GM19468 (cell line): ENCODE results near the gene IER3.

ENCODE experiments used
- ATAC-seq: cut with Tn5 transposase; IDR thresholded peaks from one replicate; pipeline ENCODE4 v1.9.1; 2021; ENCODE audit warnings: mild to moderate bottlenecking, moderate library complexity, moderate number of reproducible peaks; ENCODE audit not compliant: unreplicated experiment; ENCODE audit errors: extremely low read depth

IER3 gene, protein sequence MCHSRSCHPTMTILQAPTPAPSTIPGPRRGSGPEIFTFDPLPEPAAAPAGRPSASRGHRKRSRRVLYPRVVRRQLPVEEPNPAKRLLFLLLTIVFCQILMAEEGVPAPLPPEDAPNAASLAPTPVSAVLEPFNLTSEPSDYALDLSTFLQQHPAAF

DNA sequence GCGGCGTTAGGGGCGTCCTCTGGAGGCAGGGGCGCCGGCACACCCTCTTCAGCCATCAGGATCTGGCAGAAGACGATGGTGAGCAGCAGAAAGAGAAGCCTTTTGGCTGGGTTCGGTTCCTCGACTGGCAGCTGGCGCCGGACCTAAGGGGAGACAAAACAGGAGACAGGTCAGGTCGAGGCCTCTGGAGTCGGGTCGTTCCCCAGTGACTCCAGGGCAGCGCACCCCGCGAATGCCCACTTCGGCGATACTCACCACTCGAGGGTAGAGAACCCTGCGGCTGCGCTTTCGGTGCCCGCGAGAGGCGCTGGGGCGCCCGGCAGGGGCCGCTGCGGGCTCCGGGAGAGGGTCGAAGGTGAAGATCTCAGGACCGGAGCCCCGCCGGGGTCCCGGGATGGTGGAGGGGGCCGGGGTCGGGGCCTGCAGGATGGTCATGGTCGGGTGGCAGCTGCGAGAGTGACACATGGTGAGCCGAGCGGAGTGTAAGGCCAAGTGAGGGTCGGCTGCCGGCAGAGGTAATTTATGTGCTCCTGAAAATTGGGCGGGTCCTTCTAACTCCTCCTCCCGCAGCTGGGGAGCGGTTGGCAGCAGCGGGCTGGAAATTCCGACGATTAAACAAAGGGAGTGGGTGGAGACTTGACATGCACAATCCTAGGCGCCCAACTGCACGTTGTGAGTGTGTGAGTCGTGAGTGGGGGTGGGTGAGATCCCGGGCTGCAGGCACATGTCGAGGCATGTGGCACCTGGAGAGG lies at the start of gene IER3:
TSS of gene IER3 (minus strand) at position 494 of the 752 bp plus-strand sequence. CDS start at position 465, 29 bp downstream.
- no peak for ATAC-seq

DNA sequence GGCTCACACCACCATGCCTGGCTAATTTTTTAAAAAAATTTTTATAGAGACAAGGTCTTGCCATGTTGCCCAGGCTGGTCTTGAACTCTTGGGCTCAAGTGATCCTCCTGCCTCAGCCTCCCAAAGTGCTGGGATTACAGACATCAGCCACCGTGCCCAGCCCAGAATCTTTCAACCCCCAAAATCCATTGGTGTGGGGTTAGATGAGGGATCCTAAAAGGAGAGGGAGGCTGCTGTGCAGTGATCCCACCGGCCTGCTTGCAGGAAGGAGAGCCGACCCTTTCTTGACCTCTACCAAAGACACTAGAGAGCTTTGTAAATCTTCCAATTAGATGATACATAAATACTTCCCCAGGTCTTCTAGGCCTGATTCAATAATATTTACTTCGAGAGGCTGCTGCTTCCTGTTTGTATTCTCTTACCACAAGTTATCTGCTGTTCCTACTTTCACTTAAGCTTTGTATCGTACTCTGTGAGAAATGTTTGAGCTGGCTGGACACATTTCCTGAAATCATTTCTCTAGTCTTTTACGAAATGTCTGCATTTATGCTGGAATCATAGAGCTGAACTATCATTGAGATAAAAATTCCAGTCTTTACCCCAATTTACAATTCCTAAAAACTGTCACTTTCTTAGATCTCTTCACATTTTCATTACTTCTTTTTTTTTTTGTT lies 49.3 kb upstream of the IER3 start:
- ATAC-seq, result peak; percentile 56

DNA sequence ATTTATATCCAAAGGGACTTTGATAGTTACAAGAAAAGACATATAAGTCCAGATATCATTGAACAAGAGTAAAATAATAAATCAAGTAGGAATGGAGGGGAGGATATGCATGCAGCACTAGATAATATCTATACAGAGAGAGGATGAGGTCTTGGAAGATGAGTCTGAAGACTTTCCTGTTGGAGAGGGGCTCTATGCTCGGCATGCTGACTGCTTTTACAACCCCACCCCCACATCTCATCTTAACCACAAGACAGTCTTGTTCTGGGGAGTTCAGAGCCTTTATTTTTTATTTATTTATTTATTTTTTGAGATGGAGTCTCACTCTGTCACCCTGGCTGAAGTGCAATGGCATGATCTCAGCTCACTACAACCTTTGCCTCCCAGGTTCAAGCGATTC lies 48.4 kb upstream of the IER3 start:
- ATAC-seq, result no peak

DNA sequence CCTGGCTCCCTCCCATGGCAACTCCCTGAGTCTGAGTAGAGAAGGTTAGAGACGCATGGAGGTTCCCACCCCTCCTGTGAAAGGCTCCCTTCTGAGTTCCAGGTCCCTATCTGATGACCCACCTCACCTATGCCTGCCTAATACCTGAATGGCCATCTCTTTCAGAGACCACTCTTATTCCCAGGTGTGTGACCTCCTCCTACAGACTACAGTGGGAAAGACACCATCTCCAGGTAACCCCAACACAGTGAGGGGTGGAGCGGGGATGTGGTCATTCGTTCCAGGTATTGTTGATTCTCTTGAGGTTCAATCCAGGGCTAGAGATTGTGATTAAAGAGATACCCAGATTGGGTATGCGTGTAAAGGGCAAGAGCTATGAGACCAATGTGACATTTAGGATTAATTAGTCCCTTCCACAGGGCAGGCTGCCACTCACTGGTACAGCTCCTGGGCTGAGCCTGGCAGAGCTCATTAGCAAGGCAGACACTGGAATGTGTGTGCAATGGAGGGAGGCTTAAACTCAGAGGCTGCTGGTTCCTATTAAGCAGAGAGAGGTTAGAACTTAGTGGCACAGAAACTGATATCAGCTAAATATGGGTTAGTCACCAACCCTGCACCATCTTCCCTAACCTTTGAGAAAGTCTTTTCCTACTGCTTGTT lies 46.5 kb upstream of the IER3 start:
- ATAC-seq, result no peak

DNA sequence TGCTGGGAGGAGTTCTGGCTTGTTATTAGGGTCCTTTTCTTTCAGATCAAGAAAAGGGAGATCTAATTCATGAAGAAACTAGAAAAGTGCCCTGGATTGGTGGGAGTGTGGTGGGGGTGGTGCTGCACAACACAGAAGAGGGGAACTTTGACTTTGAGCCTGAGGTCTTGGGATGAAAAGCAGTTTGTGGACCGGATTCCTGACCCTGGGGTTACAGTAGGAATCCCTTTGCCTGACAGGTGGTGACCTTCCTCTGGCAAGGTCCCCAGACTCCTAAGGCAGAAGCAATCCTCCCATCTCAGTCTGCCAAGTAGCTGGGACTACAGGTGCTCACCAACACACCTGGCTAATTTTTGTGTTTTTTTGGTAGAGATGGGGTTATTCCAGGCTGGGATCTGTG lies 45.3 kb upstream of the IER3 start:
- ATAC-seq, result no peak

DNA sequence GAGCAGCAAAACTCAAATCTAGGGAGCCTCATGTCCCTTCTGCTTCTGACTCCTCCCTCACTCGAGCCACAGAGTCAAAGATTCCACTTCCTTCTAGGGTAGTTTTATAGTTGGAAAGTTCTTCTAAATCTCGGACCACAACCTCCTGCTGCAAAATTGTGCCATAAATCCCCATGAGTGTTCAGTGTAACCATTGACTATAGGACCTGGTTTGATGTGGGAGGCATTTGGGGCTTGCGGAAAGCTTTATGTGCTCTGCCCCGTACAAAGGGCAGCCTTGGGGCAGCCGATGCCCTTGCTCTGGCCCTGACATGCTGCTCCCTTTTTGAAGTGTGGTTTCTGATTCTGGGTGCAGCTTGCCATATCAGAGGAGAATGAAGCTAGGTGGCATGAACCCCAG lies 43.6 kb upstream of the IER3 start:
- no peak for ATAC-seq

DNA sequence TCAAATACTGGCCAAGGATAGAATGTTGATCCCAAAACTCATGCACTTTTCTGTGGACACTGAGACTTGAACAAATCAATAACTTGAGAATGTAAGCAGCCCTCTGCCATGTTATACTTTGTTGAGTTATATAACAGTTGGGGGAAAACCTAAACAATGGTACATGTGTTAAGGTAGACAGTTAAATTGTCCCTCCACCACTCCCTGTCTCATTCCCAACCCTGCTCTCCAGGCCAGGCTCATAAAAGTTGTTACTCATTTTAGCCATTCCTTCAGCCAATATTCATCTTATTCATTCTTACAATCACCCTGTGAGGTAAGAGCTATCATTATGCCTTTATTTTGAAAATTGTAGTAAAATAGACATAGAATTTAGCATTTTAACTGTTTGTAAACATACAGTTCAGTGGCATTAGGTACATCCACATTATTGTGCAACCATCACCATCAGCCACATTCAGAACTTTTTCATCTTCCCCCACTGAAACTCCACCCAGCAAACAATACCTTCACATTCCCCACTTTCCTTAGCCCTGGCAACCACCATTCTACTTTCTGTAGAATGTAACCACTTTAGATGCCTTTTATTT lies 38.2 kb upstream of the IER3 start:
- ATAC-seq, result no peak

DNA sequence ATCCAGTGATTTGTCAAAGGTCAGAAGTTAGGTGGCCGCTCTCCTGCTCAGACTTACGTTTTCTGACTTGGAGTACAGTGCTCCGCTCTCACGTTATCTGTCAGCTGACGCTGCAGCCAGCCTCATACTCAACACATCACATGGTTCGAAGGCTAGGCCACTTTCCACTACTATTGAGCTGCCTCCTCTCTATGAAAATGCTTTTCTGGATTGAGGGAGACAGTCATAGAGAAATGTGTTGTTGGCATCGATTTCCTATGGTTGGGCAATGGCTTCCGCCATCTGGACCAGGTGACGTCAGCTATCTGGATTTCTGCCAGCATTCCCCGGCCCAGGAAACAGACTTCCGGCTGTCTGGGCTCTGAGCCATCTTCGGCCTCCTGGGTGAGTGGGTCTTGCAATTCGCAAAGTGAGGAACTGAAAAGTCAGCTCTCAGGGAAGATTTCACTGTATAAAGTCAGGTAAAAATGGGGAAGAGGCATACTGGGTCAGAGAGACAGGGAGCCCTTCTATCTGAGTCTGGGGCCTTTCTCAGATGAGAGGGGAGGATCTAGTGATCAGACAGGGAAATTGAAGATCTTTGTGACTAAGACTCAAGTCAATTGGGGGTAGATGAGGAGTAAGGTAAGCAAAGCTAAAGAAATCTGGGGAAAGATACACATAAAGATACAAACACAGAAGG lies 37.5 kb upstream of the IER3 start:
- ATAC-seq, result no peak

DNA sequence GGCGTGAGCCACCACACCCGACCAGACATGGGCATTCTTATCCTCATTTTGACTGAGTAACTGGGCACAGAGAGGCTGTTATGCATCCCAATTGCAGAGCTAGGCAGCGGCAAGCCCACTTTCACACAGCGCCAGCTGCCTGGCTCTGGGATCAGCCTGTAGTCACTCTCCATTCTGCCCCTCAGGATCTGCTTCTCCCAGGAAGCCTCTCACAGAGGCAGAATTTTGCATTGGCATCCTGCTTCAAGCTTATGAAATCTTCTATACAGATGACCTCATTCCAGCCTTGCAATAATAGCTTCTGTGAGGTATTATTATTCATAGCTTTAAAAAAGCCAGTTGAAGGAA lies 37.0 kb upstream of the IER3 start:
- ATAC-seq, result no peak

DNA sequence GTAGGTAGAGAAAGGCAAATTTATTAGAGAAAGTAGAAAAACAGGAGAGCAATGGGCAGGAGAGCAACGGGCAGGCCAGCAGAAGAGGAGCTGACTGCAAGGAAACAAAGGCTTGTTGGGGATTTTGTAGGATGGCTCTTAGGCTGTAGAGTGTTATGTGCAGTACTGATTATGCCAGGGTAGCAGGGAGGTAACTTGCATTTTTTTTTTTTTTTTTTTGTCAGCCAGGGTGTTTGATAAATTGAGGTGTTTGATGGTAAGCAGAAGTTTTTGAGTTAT lies 36.2 kb upstream of the IER3 start:
- no peak for ATAC-seq

DNA sequence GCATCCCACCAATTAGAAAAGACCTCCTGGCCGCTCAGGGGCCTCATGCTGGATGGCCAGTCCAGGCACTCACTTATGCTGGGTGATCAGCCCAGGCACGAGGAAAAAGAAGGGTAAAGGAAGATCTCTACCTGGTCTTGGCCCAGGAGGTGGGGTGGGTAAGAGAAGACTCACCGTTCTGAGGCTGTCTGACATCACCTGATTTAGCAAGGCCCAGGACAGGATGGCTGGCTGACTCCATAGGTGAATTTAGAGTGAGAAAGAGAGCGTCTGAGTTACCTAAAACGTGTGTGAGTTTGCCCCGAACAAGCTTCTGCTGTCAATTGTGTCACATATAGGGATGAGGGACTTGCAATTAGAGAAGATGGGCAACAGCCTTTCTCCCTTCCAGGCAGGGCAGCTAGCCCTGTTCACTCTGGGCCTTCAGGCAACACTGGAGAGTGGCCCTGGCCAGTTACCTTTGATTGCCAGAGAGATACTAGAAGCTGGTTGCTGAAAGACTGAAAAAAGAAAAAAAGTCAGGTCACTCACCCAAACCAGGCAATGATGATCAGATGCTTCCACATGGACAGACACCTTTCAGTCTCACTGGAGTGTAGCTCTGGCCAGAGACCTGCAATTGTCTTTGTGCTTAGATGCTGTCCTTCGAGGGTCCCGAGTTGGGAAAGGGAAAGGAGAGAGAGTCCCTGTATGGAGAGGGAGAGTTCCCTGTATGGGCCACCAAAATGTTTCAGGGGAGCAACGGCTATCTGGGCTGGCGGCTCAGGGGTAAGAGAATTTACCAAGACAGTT lies 35.7 kb upstream of the IER3 start:
- ATAC-seq, result no peak

DNA sequence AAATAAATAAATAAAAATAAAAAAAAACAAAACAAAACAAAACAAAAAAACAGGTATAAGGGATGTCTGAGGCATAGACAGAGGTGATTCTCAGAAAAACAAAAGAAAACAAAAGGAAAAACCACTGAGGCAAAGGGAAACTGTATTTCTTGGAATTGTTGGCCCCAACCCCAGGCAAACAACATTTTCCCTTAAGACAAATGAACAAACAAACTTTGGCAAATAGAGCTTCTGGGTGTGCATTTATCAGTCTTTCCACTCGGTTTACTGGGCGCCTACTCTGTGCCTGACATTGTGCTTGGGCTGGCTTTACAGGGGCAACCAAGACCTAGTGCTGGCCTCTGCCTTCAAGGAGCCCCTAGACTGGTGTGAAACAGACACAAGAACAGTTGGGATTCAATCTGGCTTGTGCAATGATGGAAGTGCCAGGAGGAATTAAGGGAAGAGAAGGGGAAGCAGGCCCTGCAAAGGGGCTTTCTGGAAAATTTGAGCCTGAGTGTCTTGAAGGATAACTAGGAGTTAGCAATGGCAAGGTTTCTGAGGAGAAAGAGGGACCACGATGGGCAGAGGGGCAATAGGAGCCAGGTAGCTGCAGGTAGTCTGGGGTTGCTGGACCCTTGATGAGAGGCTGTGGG lies 33.8 kb upstream of the IER3 start:
- no peak for ATAC-seq

DNA sequence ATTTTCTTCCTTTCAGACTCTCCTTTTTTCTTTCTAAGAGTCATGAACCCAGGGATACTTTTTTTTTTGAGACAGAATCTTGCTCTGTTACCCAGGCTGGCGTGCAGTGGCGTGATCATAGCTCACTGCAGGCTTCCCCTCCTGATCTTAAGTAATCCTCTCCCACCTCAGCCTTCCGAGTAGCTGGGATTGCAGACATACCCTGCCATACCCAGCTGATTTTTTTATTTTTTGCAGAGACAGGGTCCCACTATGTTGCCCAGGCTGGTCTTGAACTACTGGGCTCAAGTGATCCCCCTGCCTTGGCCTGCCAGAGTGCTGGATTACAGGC lies 32.8 kb upstream of the IER3 start:
- ATAC-seq, result no peak

DNA sequence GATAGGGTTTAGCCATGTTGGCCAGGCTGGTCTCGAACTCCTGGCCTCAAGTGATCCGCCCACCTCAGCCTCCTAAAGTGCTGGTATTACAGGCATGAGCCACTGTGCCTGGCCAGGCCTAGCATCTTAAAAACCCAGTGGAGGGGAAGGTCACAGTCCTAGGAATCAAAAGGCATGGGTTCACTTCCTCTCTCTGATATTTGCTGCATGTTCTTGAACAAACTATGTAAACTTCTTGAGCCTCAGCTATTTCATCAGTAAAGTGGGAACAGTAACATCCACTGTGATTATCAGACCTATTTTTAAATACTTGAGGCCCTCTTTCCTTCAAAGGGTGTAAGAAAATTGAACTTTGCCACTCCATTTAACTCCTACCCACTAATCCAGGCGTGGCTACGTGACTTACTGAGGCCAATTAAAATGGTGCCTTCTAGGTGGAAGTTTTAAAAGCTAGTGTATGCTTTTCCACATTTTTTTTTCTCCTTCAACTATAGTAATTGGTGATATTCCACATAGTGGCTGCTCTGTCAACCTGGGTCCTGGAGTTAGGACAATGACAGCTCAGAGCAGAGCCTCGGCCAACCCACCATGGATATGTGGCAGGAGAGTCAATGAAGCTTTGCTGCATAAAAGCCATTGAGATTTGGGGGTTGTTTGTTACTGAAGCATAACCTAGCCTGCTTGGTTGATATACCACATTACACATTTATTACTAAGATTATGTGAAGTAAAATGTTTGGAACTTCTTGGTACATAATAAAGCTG lies 32.2 kb upstream of the IER3 start:
- no peak for ATAC-seq

DNA sequence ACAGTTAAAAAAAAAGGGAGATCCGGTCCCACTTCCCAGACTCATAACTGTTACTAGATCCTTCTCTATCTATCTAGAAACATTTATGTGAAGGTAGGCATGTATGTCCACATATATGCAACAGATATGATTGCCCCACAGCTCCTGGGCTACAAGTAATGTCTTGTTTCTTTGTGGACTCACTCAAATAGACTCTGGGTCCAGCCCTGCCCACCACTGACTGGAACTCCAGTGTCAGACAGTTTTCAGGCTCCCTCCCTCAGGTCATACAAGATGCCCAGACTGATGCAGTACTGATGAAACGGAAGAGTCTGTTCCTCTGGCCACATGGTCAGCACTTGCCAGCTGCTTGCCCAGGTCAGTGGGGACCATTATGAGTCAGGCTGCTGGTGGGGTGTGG lies 30.8 kb upstream of the IER3 start:
- no peak for ATAC-seq

DNA sequence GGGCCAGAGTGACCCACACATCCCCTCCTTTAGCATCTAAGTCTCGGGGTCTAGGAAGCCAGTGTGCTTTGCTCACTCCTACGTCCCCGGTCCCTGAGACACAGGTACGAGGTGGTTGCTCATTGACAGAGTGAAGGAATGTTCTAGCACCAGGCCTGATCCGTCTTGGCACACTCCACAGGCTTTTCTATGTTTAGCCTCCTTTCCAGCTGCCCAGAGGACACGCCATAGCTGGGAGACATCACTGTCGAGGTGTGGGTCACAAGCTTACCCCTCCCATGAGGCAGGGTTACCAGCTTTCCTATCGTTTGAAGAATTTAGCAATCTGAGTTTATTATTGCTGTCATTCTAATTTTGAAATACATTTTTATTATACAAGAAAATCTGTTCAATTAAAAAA lies 30.4 kb upstream of the IER3 start:
- no peak for ATAC-seq

DNA sequence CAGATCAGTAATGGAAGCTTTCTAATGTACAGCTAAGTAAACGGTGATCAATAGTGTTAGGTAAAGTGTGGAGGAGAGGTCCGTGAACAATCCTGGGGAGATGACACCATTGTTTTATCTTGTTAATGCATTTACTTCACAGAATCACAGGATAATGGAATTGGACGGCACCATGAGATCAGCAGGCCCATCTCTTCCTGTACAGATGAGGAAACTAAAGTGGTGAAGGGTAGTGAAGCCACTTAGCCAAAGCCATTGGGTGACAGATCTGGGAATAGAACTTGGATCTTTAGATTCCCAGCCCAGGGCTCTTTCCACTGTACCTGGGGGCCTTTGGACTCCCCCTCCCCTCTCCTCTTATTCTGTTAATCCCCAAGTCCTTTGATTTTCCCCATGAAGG lies 26.2 kb upstream of the IER3 start:
- ATAC-seq, result no peak

DNA sequence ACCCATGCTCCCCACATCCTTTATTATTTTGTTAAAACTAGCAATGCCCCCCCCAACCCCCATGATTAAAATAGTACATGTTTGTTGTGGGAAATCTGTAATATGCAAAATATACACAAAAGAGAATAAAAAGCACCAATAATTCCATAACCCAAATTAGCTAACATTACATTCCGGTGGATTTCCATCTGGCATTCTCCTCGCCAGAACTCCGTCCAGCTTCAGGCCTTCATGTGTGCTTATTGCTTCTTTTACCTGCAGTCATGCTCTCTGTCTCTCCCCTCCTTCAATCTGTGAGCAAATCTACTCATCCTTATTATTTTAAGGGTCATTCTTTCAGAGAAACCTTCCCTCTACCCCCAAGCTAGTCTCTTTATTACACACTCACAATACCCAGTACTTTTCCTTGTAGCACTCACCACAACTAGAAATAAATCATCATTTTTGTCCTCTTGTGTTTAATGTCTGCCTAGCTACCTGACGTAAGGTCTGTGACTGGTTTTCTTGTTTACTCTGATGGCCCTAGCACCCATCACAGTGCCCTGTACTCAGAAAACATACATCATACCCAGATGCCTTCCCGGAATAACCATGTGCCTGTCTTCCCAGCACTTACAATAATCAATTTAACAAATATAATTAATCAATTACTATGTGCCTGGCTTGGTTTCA lies 25.6 kb upstream of the IER3 start:
- no peak for ATAC-seq
